ACHN (cell line): ENCODE data around the gene HEATR5A.
"Not testable (repeated sequence)": the region's sequence is repeated elsewhere in the genome, so short reads cannot be mapped to it uniquely, and the experiment has no call there.

Experiments used
- DNase-seq: peaks from one replicate; pipeline ENCODE4 v3.0.0-alpha.2; 2015
- in situ Hi-C: cut with HindIII; loops from 2 replicates; pipeline ENCODE4 v1.10.0; 2017; ENCODE audit warnings: low sequenced_read_pairs, low pct_ligation_motif_present, low pct_unique_long_range_greater_than_20kb

Gene HEATR5A

GRCh38 chr14:31275731-31276130 is 144.6 kb downstream of the HEATR5A start:
- peak; percentile 11 for DNase-seq
- in situ Hi-C loops: no loop called here

GRCh38 chr14:31271648-31272047 is 148.7 kb downstream of the HEATR5A start:
- DNase-seq: no peak
- in situ Hi-C loops: no loop called here

- no peak for DNase-seq
- in situ Hi-C loops: no loop called here
These were observed 150.1 kb downstream of the HEATR5A start for GRCh38 chr14:31270196-31270772.

GRCh38 chr14:31269634-31270195 is 150.6 kb downstream of the HEATR5A start:
- in situ Hi-C loops: no loop called here

GRCh38 chr14:31268216-31268615 is 152.1 kb downstream of the HEATR5A start:
- in situ Hi-C loops: no loop called here
- no peak for DNase-seq

More at GRCh38 chr14:31269634-31270195, 150.6 kb downstream of the HEATR5A start:
- DNase-seq: no peak

- in situ Hi-C loops: no loop called here
- no peak for DNase-seq
These were observed 153.7 kb downstream of the HEATR5A start for GRCh38 chr14:31266437-31267331.

GRCh38 chr14:31265701-31266398 is 154.5 kb downstream of the HEATR5A start:
- in situ Hi-C loops: no loop called here
- no peak for DNase-seq

GRCh38 chr14:31263485-31264133 is 156.7 kb downstream of the HEATR5A start:
- DNase-seq: peak; percentile 94
- in situ Hi-C loops: no loop called here

GRCh38 chr14:31261859-31262731 is 158.3 kb downstream of the HEATR5A start:
- in situ Hi-C loops: no loop called here
- DNase-seq: peak; percentile 32

GRCh38 chr14:31261523-31261858 is 158.9 kb downstream of the HEATR5A start:
- in situ Hi-C loops: no loop called here
- no peak for DNase-seq

GRCh38 chr14:31259040-31259435 is 161.3 kb downstream of the HEATR5A start:
- in situ Hi-C loops, DNase-seq: not testable (repeated sequence)

- in situ Hi-C loops: no loop called here
- no peak for DNase-seq
These were observed 161.8 kb downstream of the HEATR5A start for GRCh38 chr14:31258427-31259039.

- DNase-seq, in situ Hi-C loops: not testable (repeated sequence)
These were observed 162.6 kb downstream of the HEATR5A start for GRCh38 chr14:31257554-31258426.

- no peak for DNase-seq
- in situ Hi-C loops: no loop called here
These were observed 163.2 kb downstream of the HEATR5A start for GRCh38 chr14:31257244-31257553.

- no peak for DNase-seq
- in situ Hi-C loops: no loop called here
These were observed 163.7 kb downstream of the HEATR5A start for GRCh38 chr14:31256534-31257243.

- in situ Hi-C loops, DNase-seq: not testable (repeated sequence)
These were observed 164.4 kb downstream of the HEATR5A start for GRCh38 chr14:31255918-31256317.
